A549 (cell line): Measurements from ENCODE around the gene MOCS1.

Experiments used
- CHD2 ChIP-seq: fragments of 150-350 bp; IDR thresholded peaks from 2 replicates; pipeline ENCODE4 v1.6.1; 2014; ENCODE audit warnings: low read length; ENCODE audit not compliant: partially characterized antibody
- CTCF ChIP-seq: fragments of >200 bp; sonication (Bioruptor Twin); formaldehyde crosslinking; IDR thresholded peaks from 3 replicates; pipeline ENCODE4 v1.5.1; 2016
- JUNB ChIP-seq: fragments of >200 bp; sonication (Bioruptor Twin); formaldehyde crosslinking; IDR thresholded peaks from 2 replicates; pipeline ENCODE4 v1.6.1; 2016
- POLR2A ChIP-seq: IDR thresholded peaks from 2 replicates; pipeline ENCODE4 v1.6.1; 2012; ENCODE audit warnings: mild to moderate bottlenecking, low read length
- TF ChIP-seq, protein P1 (sequence below): IDR thresholded peaks from 2 replicates; pipeline ENCODE4 v1.6.1; 2012; ENCODE audit warnings: low read depth, borderline replicate concordance

- TF ChIP-seq, protein P1, sequence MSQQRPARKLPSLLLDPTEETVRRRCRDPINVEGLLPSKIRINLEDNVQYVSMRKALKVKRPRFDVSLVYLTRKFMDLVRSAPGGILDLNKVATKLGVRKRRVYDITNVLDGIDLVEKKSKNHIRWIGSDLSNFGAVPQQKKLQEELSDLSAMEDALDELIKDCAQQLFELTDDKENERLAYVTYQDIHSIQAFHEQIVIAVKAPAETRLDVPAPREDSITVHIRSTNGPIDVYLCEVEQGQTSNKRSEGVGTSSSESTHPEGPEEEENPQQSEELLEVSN = no peak
- TF ChIP-seq CTCF (no peak), POLR2A (no peak), JUNB (no peak), CHD2 (no peak)
These were observed 75.2 kb downstream of the MOCS1 start for GRCh38 chr6:39859025-39859424.
